Measurements from ENCODE around the gene TOE1.

The TOE1 gene

DNA sequence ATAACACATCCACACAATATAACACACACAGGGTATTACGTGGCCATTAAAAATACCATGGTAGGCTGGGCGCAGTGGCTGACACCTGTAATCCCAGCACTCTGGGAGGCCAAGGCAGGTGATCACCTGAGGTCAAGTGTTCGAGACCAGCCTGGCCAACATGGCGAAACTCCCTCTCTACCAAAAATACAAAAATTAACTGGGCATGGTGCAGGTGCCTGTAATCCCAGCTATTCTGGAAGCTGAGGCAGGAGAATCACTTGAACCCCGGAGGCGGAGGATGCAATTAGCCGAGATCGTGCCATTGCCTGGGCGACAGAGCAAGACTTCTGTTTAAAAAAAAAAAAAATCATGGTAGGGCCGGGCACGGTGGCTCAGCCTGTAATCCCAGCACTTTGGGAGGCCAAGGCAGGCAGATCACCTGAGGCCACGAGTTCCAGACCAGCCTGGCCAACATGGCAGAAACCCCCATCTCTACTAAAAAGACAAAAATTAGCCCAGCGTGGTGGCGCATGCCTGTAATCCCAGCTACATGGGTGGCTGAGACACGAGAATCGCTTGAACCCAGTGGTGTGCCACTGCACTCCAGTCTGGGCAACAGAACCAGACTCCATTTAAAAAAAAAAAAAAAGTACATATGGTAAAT, 37.3 kb upstream of the TOE1 start:
- H3K4me3 ChIP-seq (ENCODE audit: low read depth, low read length) = peak overlapping the region; percentile 59
- no peak for DNase-seq (ENCODE audit: low read depth)
- TF ChIP-seq, protein P1, sequence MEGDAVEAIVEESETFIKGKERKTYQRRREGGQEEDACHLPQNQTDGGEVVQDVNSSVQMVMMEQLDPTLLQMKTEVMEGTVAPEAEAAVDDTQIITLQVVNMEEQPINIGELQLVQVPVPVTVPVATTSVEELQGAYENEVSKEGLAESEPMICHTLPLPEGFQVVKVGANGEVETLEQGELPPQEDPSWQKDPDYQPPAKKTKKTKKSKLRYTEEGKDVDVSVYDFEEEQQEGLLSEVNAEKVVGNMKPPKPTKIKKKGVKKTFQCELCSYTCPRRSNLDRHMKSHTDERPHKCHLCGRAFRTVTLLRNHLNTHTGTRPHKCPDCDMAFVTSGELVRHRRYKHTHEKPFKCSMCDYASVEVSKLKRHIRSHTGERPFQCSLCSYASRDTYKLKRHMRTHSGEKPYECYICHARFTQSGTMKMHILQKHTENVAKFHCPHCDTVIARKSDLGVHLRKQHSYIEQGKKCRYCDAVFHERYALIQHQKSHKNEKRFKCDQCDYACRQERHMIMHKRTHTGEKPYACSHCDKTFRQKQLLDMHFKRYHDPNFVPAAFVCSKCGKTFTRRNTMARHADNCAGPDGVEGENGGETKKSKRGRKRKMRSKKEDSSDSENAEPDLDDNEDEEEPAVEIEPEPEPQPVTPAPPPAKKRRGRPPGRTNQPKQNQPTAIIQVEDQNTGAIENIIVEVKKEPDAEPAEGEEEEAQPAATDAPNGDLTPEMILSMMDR (conservative IDR thresholded peaks at IDR 0.05; ENCODE audit: low read depth, low read length) = no peak

DNA sequence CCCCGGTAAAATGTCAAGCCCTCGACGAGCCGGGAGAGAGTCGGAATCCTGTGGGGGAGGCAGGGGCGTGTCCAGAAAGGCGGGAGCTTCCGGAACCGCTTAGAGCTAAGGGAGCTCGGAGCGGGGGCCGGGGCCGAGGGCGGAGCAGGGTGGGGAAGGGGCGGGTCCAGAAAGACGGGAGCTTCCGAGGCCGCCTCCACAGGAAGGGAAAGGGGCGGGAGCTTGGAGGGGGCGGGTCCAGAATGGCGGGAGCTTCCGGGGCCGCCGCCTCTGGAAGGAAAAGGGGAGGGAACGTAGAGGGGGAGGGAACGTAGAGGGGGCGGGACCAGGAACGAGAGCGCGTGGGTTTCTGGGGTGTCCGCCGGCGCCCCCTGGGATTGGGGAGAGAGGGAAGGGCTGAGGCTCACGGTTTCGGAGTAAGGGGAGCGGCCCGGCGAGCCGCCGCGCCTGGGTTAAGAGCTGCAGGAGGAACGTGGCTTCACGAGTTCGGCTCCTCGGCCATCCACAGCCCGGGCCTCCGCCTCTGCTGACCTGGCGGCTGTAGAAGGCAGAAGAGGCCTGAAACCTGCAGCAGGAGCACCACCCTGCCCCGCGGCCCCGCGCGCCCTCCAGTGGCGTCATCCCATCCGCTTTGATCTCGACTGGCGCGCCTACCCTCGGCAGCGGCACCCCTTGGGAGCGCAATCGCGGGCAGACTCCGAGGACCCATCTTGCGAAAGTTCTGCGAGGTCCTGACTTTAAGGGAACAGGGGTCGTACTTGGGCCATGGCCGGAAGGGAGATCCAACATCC, 36.3 kb upstream of the TOE1 start:
- TF ChIP-seq, protein P1 (conservative IDR thresholded peaks at IDR 0.05; ENCODE audit: low read depth, low read length) = peak; percentile 62
- H3K4me3 ChIP-seq (ENCODE audit: low read depth, low read length) = peak overlapping the region; percentile 82
- peak; percentile 99 for DNase-seq (ENCODE audit: low read depth)

DNA sequence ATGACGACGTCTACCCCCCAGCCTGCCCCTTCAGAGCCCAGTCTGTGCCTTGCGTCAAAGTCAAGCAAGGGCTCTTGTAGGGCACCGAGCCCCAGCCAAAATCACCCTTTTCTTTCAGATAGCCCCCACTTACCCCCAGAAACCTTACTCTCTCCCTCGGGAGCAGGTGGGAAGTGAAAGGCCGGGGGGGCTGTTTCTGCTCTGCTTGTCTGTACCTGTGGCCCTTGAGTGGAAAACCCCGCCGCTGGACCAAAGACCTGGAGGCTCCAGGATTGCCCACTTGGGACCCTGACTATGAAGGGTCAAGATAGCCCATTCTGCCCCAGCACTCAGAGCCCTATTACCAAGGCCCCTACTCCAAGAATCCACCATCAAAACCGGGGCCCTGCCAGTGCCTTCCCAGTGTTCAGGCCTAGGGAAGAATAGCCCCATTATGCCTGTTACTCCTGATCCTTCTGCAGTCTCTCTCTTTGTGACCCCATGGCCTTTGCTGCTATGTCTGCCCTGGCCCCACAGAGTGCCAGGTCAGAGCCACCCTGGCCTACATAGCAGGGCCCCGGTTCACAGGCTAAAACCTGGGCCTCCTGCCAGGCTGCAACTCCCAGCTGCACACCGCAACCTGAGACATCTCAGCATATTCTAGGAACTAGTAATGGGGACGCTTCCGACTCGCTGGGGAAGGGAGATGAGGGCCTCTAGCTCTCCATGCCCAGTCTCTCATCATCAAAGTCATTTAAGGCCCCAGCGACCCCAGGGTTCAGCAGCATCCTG, 35.5 kb upstream of the TOE1 start:
- DNase-seq (ENCODE audit: low read depth) = peak; percentile 39
- TF ChIP-seq, protein P1 (conservative IDR thresholded peaks at IDR 0.05; ENCODE audit: low read depth, low read length) = no peak

DNA sequence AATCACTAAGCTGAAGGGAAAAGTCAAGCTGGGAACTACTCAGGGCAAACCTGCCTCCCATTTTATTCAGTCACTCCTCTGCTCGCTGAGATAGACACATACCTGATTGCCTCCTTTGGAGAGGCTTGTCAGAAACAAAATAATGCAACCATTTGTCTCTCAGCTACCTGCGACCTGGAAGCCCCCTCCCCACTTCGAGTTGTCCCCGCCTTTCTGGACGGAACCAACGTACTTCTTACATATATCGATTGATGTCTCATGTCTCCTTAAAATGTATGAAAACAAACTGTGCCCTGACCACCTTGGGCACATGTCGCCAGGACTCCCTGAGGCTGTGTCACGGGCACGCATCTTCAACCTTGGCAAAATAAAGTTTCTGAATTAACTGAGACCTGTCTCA, 34.7 kb upstream of the TOE1 start:
- no peak overlapping the region for H3K4me3 ChIP-seq (ENCODE audit: low read depth, low read length)
- no peak for DNase-seq (ENCODE audit: low read depth)
- TF ChIP-seq, protein P1 (conservative IDR thresholded peaks at IDR 0.05; ENCODE audit: low read depth, low read length) = no peak

More for the DNA sequence above, 35.5 kb upstream of the TOE1 start:
- peak overlapping the region; percentile 82 for H3K4me3 ChIP-seq (ENCODE audit: low read depth, low read length)

DNA sequence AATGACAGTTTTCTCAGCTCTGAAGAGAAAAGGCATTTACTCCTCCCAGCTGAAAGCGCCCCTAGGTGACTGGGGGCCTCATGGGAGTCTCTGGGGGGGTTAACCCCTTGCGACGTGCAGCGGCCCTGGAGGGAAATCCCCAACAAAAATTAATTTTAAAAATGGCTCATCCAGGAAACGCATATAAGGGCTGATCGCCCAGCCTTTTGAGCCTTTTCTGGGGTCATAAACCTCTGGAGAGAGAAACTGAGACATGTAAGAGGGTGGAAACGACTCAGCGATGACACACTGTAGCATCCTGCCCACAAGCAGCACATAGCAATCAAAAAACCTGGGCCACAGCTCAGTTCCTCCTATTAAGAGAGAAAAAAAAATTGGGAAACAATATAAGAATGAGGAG, 33.7 kb upstream of the TOE1 start:
- H3K4me3 ChIP-seq (ENCODE audit: low read depth, low read length) = no peak overlapping the region
- peak; percentile 30 for DNase-seq (ENCODE audit: low read depth)
- TF ChIP-seq, protein P1 (conservative IDR thresholded peaks at IDR 0.05; ENCODE audit: low read depth, low read length) = no peak

DNA sequence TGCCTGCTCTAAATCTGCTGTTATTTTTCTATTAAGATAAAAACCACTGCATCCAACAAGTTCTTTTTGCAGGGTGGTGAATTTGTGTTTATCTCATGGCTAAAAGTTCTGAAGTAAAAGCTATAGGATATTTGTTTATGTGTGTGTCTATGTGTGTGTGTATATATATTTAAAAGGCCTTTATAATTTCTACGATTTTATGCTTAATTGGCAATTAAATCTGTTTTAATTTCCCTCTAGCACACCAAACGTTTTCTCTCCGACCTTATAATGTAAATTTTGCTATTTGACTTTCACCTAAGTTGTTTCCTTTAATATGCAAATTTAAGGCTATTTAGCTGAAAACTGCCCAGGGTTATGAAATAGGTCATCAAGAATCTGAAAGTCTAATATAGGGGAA, 33.1 kb upstream of the TOE1 start:
- H3K4me3 ChIP-seq (ENCODE audit: low read depth, low read length) = no peak overlapping the region
- TF ChIP-seq, protein P1 (conservative IDR thresholded peaks at IDR 0.05; ENCODE audit: low read depth, low read length) = no peak
- no peak for DNase-seq (ENCODE audit: low read depth)
